GM19463 (cell line): ENCODE data around the gene SPTAN1.
"Not testable (repeated sequence)": the region's sequence is repeated elsewhere in the genome, so short reads cannot be mapped to it uniquely, and the experiment has no call there.

Experiments
- ATAC-seq: cut with Tn5 transposase; IDR thresholded peaks from one replicate; pipeline ENCODE4 v1.9.1; 2021; ENCODE audit warnings: mild to moderate bottlenecking, moderate library complexity; ENCODE audit not compliant: unreplicated experiment

SPTAN1 gene

GRCh38 chr9:128552153-128552743 is at the start of gene SPTAN1:
Gene SPTAN1, plus strand, starts transcription at chr9:128552587. Its CDS starts 14,154 bp downstream, at chr9:128566741.
- ATAC-seq: peak; percentile 69

GRCh38 chr9:128503415-128503825 is 49.0 kb upstream of the SPTAN1 start:
- not testable (repeated sequence) for ATAC-seq

- ATAC-seq: no peak
These were observed 48.5 kb upstream of the SPTAN1 start for GRCh38 chr9:128503870-128504269.

GRCh38 chr9:128504485-128505413 is 47.6 kb upstream of the SPTAN1 start, which contains the start of gene GLE1:
Gene GLE1, plus strand, starts transcription at chr9:128504719. Its CDS starts 87 bp downstream, at chr9:128504806.
- peak; percentile 95 for ATAC-seq

DNA sequence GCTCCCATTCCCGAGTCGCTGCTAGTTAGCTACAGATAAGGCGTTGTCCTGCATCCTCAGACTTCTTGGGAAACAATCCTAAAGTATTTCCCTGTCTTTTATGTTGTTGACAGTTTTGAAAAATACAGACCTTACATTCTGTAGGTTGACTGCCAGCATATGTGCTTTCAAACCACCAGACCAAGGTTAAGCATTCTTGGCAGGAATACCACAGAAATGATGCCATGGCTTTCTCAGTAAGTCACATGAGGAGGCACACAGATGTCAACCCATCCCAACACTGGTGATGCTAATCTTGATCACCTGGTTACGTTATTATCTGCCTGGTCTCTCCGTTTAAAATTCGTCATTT is 47.0 kb upstream of the SPTAN1 start:
- no peak for ATAC-seq

- ATAC-seq: not testable (repeated sequence)
These were observed 46.5 kb upstream of the SPTAN1 start for GRCh38 chr9:128505906-128506305.

DNA sequence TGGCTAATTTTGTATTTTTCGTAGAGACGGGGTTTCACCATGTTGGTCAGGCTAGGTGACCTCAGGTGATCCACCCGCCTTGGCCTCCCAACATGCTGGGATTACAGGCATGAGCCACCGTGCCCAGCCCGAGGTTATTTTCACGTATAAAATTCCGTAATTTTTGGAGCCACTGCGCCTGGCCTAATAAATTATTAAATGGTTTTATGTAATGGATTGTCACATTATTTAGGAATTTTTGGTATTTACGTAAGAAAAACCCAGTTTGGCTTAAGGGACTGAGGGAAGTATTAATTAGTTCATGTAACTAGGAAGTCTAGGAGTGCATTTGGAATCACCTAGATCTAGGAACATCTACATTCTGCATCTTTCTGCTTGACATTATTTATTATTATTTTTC is 39.6 kb upstream of the SPTAN1 start:
- ATAC-seq: no peak

- ATAC-seq: no peak
These were observed 30.4 kb upstream of the SPTAN1 start for GRCh38 chr9:128521956-128522355.

GRCh38 chr9:128523199-128523925 is 29.0 kb upstream of the SPTAN1 start:
- ATAC-seq: no peak

DNA sequence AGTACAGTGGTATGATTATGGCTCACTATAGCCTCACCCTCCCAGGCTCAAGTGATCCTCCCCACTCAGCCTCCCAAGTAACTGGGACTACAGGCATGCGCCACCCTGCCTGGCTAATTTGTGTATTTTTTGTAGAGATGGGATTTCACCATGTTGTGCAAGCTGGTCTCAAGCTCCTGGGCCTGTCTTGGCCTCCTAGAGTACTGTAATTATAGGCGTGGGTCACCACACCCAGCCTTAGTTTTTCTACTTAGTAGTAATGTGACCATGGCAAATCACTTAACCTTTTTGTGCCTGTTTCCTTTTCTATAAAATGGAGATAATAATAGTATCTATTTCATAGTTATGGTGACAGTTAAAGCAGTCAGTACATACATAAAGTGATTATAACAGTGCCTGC is 25.7 kb upstream of the SPTAN1 start:
- no peak for ATAC-seq

- ATAC-seq: no peak
These were observed 23.8 kb upstream of the SPTAN1 start for GRCh38 chr9:128528445-128529160.

GRCh38 chr9:128529191-128529590 is 23.2 kb upstream of the SPTAN1 start:
- no peak for ATAC-seq

DNA sequence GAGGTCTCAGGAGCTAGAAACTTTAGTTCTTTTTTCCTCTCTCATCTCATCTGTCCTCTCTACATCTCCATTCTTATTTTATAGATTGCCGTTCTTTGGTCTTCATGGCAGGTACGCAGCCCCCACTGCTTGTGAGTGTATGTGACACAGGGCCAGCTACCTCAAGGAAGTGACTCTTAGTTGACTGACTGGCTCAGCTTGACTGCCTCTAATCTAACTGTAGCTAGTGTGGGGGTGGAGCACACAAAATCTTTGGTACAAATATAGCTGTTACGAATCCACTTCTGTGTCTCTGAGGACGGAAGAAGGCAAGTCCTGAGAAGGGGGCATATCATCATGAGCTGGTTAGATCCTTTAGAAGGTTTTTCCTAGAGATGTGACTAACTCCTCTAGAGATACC is 19.8 kb upstream of the SPTAN1 start:
- no peak for ATAC-seq

GRCh38 chr9:128540634-128541360 is 11.6 kb upstream of the SPTAN1 start:
- no peak for ATAC-seq

DNA sequence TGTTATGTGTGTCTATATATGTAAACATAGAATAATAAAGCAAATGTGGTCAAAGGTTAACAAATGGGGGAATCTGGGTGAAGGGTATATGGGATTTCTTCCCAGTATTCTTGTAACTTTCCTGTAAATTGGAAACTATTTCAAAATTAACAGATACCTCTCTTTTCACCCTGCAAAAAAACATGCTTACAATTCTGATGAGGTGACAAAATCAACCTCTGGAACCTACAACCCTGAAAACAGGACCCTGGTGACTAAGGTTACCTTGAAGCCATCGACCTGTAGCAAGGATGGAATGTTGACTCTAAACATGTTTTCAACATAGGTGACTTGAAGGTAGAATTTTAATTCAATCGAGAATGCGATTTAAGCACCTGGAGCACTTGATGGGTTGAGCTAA is 5.9 kb upstream of the SPTAN1 start:
- no peak for ATAC-seq

DNA sequence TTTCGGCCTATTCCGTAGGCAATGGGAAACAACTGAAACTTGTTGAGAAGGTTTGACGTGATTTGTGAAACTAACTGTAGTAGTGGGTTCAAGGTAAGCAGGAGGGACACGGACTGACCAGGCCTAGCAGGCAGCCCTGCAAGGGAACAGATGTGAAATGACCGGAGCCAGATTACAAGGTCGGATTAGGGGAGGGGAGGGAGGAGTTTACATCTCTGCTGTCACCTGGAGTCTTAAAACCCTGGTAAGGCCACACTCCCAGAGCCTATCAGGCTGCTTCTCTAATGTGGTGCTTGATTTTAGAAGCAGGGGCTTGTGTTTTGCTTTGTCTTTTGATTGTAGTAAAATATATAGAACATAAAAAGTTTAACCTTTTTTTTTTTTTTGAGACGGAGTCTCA is 3.5 kb upstream of the SPTAN1 start:
- ATAC-seq: no peak

- no peak for ATAC-seq
These were observed 2.2 kb upstream of the SPTAN1 start for GRCh38 chr9:128550226-128550625.

GRCh38 chr9:128550770-128551656 is 1.4 kb upstream of the SPTAN1 start:
- ATAC-seq: no peak

GRCh38 chr9:128551657-128552152 is 682 bp upstream of the SPTAN1 start:
- ATAC-seq: no peak
